AG04450 (cell line): ENCODE data around the gene FRMPD1. TPM values are rescaled to one million over a fixed set of nuclear protein-coding genes. Genes with fewer than 3 reads are reported as not detected.
"Not testable (repeated sequence)": the region's sequence is repeated elsewhere in the genome, so short reads cannot be mapped to it uniquely, and the experiment has no call there.

Experiments
- CTCF ChIA-PET: fragments of 300-600, 350-600 bp; formaldehyde crosslinking; extraction: SDS; loops from one replicate; lab custom pipeline; 2022; ENCODE audit warnings: antibody characterized with exemption, inconsistent platforms; lab: Charles Lee
- POLR2A ChIA-PET: fragments of 350-600 bp; formaldehyde crosslinking; extraction: SDS; loops from one replicate; lab custom pipeline; 2021; ENCODE audit warnings: antibody characterized with exemption, inconsistent platforms; lab: Yijun Ruan, JAX
- DNase-seq: peaks from one replicate; pipeline ENCODE4 v3.0.0-alpha.2; 2011; ENCODE audit warnings: low read depth, low spot score
- H3K27ac ChIP-seq: one replicate; pipeline ENCODE4 v1.5.1; 2012; ENCODE audit warnings: low read depth, low read length, control low read depth
- H3K27me3 ChIP-seq: one replicate; pipeline ENCODE4 v1.6.0; 2012; ENCODE audit warnings: low read length; ENCODE audit not compliant: control insufficient read depth, insufficient read depth
- H3K4me3 ChIP-seq: 2 replicates; pipeline ENCODE4 v1.5.1; 2011; ENCODE audit warnings: mild to moderate bottlenecking, low read depth, low read length, control low read depth
- H3K9me3 ChIP-seq: 2 replicates; pipeline ENCODE4 v1.5.1; 2012; ENCODE audit warnings: low read length; ENCODE audit not compliant: control insufficient read depth, insufficient read depth
- CTCF ChIP-seq: IDR thresholded peaks from 2 replicates; pipeline ENCODE4 v1.5.1; 2011; ENCODE audit warnings: low read depth, low read length, control low read depth, inconsistent platforms
- polyA plus RNA-seq: library from polyadenylated mRNA; depleted of rRNA; stranded (reverse); fragments of >200 nt; gene quantifications from 2 replicates; pipeline ENCODE4 v1.2.3, GENCODE V29; 2011

The FRMPD1 gene
- polyA plus RNA-seq, 1 experiment = not detected

GRCh38 chr9:37747271-37747753 lies 96.6 kb downstream of the FRMPD1 start:
- H3K4me3 ChIP-seq = no peak overlapping the region
- no peaks in the 10 kb centered on the region; the same call in 1 of the 2 replicates for H3K9me3 ChIP-seq
- POLR2A ChIA-PET = no interaction called here
- DNase-seq = peak; percentile 45
- peak; percentile 97 for TF ChIP-seq CTCF
- CTCF ChIA-PET = interaction anchor here (0.6 to 1.4 kb wide), 11 partner anchors 10 to 654 kb away, joined by 3 to 14 read pairs (median 3); no protein-coding TSS in a partner anchor
- H3K27me3 ChIP-seq = peaks cover 9% of the 10 kb centered on the region
- H3K27ac ChIP-seq = peak overlapping the region; percentile 57

- Histone ChIP-seq H3K9me3 (no peaks in the 10 kb centered on the region; the same call in 1 of the 2 replicates), H3K4me3 (no peak overlapping the region), H3K27ac (no peak overlapping the region), H3K27me3 (peaks cover 9% of the 10 kb centered on the region)
- TF ChIP-seq CTCF = no peak
- POLR2A ChIA-PET = no interaction called here
- CTCF ChIA-PET = no interaction called here
- DNase-seq = no peak
Observed at GRCh38 chr9:37749129-37749528, 98.4 kb downstream of the FRMPD1 start.

GRCh38 chr9:37751186-37751585 lies 100.4 kb downstream of the FRMPD1 start:
- POLR2A ChIA-PET = interaction anchor here (0.6 kb wide), 1 partner anchor 126 kb away, joined by 3 read pairs; no protein-coding TSS in a partner anchor
- no peaks in the 10 kb centered on the region for H3K27me3 ChIP-seq
- DNase-seq = no peak
- no peak overlapping the region for H3K27ac ChIP-seq
- no peak overlapping the region for H3K4me3 ChIP-seq
- H3K9me3 ChIP-seq = no peaks in the 10 kb centered on the region; the same call in 1 of the 2 replicates
- TF ChIP-seq CTCF = no peak
- CTCF ChIA-PET = interaction anchor here (0.6 to 0.7 kb wide), 2 partner anchors 50 to 312 kb away, joined by 4 to 5 read pairs; no protein-coding TSS in a partner anchor

GRCh38 chr9:37751704-37752103 lies 101.0 kb downstream of the FRMPD1 start:
- H3K27ac ChIP-seq, H3K4me3 ChIP-seq, POLR2A ChIA-PET, DNase-seq, H3K9me3 ChIP-seq, H3K27me3 ChIP-seq: not testable (repeated sequence)
- CTCF ChIA-PET = interaction anchor here (0.6 kb wide), 1 partner anchor 49 kb away, joined by 4 read pairs; no protein-coding TSS in a partner anchor

GRCh38 chr9:37752112-37752511 lies 101.4 kb downstream of the FRMPD1 start:
- H3K27ac ChIP-seq, H3K27me3 ChIP-seq, DNase-seq, POLR2A ChIA-PET, H3K9me3 ChIP-seq, H3K4me3 ChIP-seq: not testable (repeated sequence)
- CTCF ChIA-PET = interaction anchor here (0.6 kb wide), 1 partner anchor 85 kb away, joined by 4 read pairs; no protein-coding TSS in a partner anchor
